ENCODE results near the gene GAS7.

Gene GAS7

DNA sequence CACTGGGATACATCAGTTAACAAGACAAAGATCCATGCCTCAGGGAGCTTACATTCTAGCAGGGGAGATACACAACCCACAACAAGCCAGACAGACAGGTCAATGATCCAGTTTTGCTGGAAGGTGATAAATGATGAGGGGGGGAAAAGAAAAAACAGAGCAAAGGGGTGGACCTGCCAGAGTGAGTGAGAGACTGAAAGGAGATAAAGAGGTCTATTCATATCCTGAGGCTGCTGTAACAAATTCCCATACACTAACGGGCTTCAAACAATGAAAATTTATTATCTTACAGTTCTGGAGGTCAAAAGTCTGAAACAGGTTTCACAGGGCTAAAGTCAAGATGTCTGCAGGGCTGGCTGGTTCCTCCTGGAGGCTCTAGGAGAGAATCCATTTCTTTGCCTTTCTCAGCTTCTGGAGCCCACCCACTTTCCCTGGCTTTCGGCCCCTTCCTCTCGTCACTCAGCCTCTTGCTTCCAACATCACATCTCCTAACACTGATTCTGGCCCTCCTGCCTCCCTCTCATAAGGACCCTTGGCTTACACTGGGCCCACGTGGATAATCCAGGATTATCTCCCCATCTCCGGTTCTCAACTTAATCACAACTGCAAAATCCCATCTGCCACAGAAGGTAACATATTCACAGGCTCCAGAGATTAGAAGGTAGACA is 81.5 kb downstream of the GAS7 start:
- no peaks in the 10 kb centered on the region for H3K36me3 ChIP-seq
- H3K9me3 ChIP-seq (ENCODE audit: severe bottlenecking): peaks cover 18% of the 10 kb centered on the region
- H3K27ac ChIP-seq: peak overlapping the region; percentile 64
- TF ChIP-seq, protein P1, sequence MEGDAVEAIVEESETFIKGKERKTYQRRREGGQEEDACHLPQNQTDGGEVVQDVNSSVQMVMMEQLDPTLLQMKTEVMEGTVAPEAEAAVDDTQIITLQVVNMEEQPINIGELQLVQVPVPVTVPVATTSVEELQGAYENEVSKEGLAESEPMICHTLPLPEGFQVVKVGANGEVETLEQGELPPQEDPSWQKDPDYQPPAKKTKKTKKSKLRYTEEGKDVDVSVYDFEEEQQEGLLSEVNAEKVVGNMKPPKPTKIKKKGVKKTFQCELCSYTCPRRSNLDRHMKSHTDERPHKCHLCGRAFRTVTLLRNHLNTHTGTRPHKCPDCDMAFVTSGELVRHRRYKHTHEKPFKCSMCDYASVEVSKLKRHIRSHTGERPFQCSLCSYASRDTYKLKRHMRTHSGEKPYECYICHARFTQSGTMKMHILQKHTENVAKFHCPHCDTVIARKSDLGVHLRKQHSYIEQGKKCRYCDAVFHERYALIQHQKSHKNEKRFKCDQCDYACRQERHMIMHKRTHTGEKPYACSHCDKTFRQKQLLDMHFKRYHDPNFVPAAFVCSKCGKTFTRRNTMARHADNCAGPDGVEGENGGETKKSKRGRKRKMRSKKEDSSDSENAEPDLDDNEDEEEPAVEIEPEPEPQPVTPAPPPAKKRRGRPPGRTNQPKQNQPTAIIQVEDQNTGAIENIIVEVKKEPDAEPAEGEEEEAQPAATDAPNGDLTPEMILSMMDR (IDR thresholded peaks at IDR 0.05; ENCODE audit: low read depth, low read length): no peak
- DNase-seq: peak; percentile 90
- H3K4me3 ChIP-seq (ENCODE audit: low read depth, low read length): no peak overlapping the region
- H3K27me3 ChIP-seq (ENCODE audit: insufficient read depth, low read depth, severe bottlenecking): no peaks in the 10 kb centered on the region

DNA sequence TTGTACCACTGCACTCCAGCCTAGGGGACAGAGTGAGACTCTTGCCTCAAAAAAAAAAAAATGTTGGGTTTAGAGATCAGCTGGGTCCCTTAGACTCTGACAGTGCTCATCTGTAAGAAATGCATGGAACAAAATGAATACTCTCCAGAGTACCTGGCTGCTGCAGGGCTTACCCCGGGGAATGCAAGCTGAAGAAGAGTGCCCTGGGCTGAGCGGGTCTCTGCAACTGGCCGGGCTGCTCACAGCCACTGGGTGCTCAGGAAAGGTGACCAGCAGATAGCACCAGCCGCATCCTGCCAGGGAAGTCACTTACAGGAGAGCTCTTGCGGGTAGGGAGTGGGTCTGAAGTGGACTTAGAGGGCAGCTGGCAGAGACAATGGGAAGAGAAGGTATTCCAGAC is 82.1 kb downstream of the GAS7 start:
- no peak for DNase-seq
- TF ChIP-seq, protein P1 (IDR thresholded peaks at IDR 0.05; ENCODE audit: low read depth, low read length): no peak
- Histone ChIP-seq H3K36me3 (no peaks in the 10 kb centered on the region), H3K4me3 (ENCODE audit: low read depth, low read length) (no peak overlapping the region), H3K27me3 (ENCODE audit: insufficient read depth, low read depth, severe bottlenecking) (no peaks in the 10 kb centered on the region), H3K9me3 (ENCODE audit: severe bottlenecking) (peaks cover 18% of the 10 kb centered on the region), H3K27ac (no peak overlapping the region)

DNA sequence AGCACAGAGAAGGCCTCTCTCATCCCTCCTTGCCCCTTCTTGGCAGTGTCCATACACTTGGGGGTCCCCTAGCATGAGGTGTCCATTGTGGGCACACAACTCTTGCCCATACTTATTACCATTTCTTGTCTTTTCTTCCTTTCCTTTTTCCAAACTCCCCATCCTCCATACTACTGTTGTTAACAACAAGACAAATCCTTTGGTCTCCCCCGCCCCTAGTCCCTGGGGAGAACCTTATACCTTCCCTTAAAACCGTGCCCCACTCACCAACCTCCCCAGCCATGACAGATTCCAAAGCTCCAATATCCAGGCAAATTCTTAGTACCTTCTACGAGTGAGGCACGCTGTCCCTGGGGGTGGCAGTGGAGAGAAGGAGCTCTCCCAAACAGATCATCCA is 82.9 kb downstream of the GAS7 start:
- no peak overlapping the region for H3K27ac ChIP-seq
- no peaks in the 10 kb centered on the region for H3K36me3 ChIP-seq
- peaks cover 18% of the 10 kb centered on the region for H3K9me3 ChIP-seq (ENCODE audit: severe bottlenecking)
- H3K4me3 ChIP-seq (ENCODE audit: low read depth, low read length): no peak overlapping the region
- no peak for DNase-seq
- no peaks in the 10 kb centered on the region for H3K27me3 ChIP-seq (ENCODE audit: insufficient read depth, low read depth, severe bottlenecking)
- TF ChIP-seq, protein P1 (IDR thresholded peaks at IDR 0.05; ENCODE audit: low read depth, low read length): no peak

DNA sequence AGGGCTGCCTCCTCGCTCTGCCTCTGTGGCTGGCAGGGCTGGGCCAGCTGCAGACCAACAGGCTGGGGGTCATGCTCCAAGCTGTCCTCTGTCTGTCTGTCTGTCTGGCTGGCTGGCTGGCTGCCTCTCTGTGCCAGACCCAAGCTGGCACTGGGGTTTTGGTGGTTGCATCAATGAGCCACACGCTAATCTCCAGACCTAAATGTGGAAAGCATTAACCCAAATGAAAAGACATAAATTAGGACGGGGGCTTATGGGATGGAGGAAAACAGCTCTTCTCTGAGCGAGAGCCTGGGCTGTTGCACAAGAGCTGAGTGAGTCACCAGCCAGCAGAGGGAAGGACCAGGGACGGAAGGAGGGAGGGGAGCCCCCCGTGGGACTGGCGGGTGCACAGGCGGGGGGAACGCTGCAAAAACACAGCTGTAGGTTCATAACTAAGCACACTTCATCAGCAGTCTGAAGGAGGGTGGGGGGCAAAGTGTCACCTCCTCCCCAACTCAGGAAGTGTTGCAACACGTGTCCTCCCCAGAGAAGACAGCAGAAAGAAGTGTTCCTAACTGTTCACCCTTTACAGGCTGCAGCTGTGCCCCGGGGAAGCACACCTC is 83.4 kb downstream of the GAS7 start:
- TF ChIP-seq, protein P1 (IDR thresholded peaks at IDR 0.05; ENCODE audit: low read depth, low read length): no peak
- H3K36me3 ChIP-seq: no peaks in the 10 kb centered on the region
- H3K9me3 ChIP-seq (ENCODE audit: severe bottlenecking): peaks cover 18% of the 10 kb centered on the region
- H3K4me3 ChIP-seq (ENCODE audit: low read depth, low read length): no peak overlapping the region
- H3K27ac ChIP-seq: no peak overlapping the region; the same call in 1 of the 2 replicates
- DNase-seq: no peak
- H3K27me3 ChIP-seq (ENCODE audit: insufficient read depth, low read depth, severe bottlenecking): no peaks in the 10 kb centered on the region

DNA sequence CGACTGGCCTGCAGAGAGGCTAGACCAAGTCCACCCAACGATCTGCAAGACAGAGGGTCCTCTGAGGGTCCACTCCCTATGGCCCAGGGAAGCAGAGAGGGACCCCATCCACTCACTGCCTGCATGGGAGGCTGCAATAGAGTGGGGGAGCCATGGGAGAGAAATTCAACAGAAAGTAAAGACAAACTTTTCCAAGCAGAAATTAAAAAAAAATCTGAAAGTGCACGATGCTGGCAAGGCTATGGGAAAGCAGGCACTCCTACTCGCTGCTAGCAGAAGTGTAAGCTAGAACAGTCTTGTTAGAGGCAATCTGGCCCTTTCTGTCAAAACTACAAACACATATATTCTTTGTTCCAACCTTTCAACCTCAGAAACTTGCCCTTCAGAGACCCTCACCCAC is 85.4 kb downstream of the GAS7 start:
- TF ChIP-seq, protein P1 (IDR thresholded peaks at IDR 0.05; ENCODE audit: low read depth, low read length): no peak
- Histone ChIP-seq H3K27ac (no peak overlapping the region), H3K27me3 (ENCODE audit: insufficient read depth, low read depth, severe bottlenecking) (no peaks in the 10 kb centered on the region), H3K9me3 (ENCODE audit: severe bottlenecking) (peaks cover 18% of the 10 kb centered on the region), H3K36me3 (no peaks in the 10 kb centered on the region), H3K4me3 (ENCODE audit: low read depth, low read length) (no peak overlapping the region)
- no peak for DNase-seq
